Right renal cortex interstitium (tissue), 3 donors: ENCODE results near the gene FHL1. TPM values are rescaled to one million over a fixed set of nuclear protein-coding genes. Genes with fewer than 3 reads are reported as not detected.

Source experiments
- DNase-seq, 3 donors: peaks; one replicate each; pipeline ENCODE4 v3.0.0-alpha.2; 2013; ENCODE audit warnings: low read depth in 3 of 3, low spot score in 2 of 3
- polyA plus RNA-seq, 3 donors: library from polyadenylated mRNA; unstranded; fragments of 120-200 nt; gene quantifications; one replicate each; pipeline ENCODE4 v1.2.1, GENCODE V29; 2013; ENCODE audit not compliant: insufficient read length in 3 of 3

FHL1 gene
- polyA plus RNA-seq, 3 donors, result 61.8 to 64.8 (median 62.9) TPM

- DNase-seq, result no peak
These were observed 36.6 kb downstream of the FHL1 start for GRCh38 chrX:136183917-136184316.

GRCh38 chrX:136185401-136186022 lies 38.2 kb downstream of the FHL1 start:
- DNase-seq, result no peak

- DNase-seq, result no peak
These were observed 38.7 kb downstream of the FHL1 start for GRCh38 chrX:136186023-136186413.

- DNase-seq, result no peak
These were observed 41.9 kb downstream of the FHL1 start for GRCh38 chrX:136189222-136189621.

GRCh38 chrX:136190038-136190713 lies 42.8 kb downstream of the FHL1 start:
- no peak for DNase-seq

GRCh38 chrX:136191171-136191570 lies 43.8 kb downstream of the FHL1 start:
- DNase-seq, result no peak

DNA sequence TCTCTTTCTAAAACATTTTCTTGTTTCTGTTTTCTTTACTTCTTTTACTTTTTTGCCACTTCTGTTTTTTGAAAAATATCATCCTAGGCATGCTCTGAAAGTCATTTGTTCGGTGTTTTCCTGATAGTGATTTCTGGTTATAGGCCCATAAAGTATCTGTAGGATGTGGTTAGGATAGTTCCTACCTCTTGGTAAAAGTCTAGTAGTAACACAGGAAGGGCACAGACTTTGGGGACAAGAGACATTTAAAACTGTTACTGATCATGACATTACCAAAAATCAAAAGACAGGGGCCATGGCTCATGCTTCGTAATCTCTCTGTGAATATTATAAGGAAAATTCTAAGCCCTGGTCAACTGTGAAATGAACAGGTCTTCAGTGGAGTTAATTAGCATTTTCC lies 44.8 kb downstream of the FHL1 start:
- no peak for DNase-seq

- DNase-seq, result no peak
These were observed 45.6 kb downstream of the FHL1 start for GRCh38 chrX:136192839-136193414.

DNA sequence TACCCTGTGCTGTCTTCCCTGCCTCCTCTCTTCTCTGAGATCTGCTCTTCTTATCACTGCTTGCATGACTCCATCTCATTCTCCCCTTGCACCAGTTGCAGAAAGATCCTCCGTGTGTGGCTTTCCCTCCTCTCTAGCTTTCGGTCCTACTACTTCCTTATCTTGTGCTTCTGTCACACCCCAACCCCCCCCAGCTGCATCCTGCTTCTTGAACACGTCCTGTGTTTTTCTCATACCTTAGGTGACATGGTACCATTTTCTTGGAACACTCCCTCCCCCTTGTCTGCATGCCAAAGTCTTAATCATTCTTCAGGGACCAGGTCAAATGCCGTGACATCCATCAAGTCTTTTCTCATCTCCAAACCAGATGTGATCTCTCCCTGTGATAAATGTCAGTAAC lies 46.4 kb downstream of the FHL1 start:
- DNase-seq, result no peak

GRCh38 chrX:136194536-136194935 lies 47.2 kb downstream of the FHL1 start:
- no peak for DNase-seq

DNA sequence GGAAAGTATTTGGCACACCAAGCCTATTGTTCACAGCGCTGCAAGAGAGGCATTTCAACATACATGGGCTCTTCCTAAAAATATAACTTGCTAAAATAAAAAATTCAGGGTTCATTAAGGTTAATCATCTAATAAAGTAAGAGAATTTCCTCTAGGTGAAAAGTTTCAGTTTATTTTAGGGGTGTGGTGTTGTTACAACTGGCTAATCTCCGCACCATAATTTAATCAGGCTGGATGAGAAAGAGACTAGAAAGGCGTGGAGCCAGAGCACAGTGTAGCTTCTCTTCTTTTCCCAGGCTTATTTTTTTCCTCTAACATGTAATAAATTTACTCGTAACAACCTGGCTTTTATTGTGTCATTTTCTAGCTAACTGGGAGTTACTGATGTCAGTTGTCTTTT lies 47.9 kb downstream of the FHL1 start:
- no peak for DNase-seq

DNA sequence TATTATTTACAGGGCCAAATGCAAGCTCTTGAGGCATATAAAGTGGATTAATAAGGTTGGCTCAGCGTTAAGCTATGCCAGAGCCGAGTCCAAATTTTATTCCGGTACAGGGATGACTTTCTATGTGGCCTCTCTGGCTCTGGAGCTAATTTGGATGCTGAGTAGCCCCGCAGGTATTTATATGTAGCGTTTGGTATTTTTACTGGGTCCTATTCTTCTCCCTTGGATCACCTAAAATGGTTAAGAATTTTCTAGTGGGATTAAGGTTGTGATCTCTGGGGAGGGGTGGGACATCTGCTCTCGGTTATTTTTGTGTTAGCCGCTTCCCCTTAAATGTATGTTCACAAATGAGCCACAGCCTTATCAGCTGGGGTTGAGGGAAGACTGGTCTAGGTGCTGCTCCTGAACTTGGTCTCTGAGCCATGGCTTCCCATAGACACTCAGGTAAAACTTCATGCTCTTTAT lies 49.4 kb downstream of the FHL1 start:
- DNase-seq, result no peak

DNA sequence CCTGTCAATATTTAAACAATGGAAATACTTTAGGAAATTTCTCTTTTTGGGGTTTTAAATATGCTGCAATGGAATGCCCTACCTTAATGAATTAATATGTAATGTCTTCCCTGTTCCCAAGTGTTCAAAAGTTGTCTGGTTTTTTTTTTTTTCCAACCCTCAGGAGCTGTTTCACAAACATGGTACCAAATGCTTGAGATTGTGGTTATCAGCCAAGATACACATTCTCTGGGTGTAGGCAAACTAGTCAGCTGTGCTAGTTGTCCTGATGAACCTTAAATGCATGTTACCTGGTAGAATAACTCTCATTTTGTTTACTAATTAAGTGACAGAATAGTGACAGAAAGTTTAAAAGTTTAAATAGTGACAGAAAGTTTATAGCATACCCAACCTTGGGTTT lies 50.7 kb downstream of the FHL1 start:
- no peak for DNase-seq

- no peak for DNase-seq
These were observed 51.4 kb downstream of the FHL1 start for GRCh38 chrX:136198678-136199243.

GRCh38 chrX:136199365-136199764 lies 52.0 kb downstream of the FHL1 start:
- no peak for DNase-seq

GRCh38 chrX:136200466-136200865 lies 53.1 kb downstream of the FHL1 start:
- DNase-seq, result no peak

GRCh38 chrX:136201601-136202000 lies 54.3 kb downstream of the FHL1 start:
- DNase-seq, result no peak

DNA sequence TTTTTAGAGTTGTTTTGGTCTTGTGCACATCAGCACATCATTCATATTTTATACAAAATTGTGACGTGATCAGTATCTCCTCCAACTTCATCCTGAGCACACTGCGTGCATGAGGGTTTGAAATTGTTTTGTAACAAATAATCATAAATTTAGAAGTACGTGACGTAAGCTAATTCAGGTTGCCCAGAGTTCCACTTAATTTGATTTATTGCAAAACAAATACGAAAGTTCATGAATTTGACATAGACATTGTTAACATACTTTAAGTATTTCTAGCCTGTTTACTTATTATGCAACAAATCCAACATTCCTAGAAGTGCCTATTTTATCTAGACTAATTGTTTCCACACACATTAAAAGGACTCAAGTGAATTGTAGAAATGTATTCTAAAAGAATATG lies 55.6 kb downstream of the FHL1 start:
- no peak for DNase-seq

DNA sequence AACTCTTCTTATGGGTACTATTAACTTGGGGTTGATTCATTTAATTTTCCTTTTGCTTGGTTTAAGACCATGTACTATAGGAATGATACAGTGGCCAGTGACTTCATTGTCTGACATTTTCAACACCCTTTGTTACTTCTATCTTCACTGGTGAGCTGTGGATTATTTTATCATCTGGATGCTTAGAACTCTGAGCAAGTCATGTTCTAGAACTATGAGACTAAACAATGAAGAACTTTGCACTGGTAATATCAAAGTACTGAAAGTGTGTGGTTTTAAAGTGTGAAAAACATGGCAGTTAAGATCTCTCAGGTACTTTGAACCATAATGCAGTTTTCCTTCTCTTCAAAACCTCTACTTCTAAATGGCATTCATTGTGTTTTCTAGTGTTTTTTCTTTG lies 56.1 kb downstream of the FHL1 start:
- DNase-seq, result no peak

GRCh38 chrX:136203951-136204350 lies 56.6 kb downstream of the FHL1 start:
- no peak for DNase-seq

DNA sequence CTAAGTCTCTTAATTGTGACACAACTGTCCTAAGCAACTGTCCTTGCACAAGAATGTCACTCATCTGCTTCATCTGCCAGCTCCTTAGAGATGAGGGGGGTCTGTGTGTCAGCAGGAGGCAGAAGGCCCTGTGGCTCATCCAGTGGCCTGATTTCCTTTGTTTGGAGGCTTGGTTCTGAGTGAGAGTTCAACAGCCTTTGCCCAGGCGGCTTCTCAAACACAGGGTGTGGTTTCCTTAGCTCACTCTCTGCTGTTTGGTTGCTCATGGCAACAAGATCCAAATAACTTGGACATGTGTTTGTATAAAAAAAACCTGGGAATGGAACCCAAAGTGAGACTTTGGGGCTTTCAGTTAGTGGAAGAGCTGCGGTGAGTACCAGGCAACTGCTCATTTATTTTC lies 57.2 kb downstream of the FHL1 start:
- no peak for DNase-seq

DNA sequence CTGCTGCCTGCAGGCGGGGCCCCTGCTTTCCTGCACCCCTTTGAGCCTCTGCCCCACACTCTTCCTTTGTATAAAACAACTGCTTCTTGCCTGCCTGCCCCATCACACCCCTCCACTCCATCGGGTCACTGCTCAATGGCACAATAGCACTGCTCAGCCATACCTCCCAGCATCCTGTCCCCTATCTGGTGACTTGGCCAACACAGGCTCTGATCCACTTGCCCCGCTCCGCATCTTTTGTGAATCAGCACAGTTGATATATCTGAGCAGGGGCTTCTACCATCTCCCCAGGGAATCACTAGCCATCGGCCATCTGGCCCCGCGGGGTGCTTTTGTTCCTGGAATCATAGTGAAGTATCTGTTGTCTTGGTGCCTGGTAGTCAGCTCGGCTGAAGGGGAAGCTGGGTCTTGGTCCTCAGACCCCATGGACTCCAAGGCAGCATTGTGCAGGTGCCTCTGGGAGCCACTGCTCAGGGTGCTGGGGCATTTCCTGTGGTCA lies 58.6 kb downstream of the FHL1 start:
- DNase-seq, result no peak
